Hepatocyte (in vitro differentiated cells): Measurements from ENCODE around the gene HTT. TPM values are rescaled to one million over a fixed set of nuclear protein-coding genes. Genes with fewer than 3 reads are reported as not detected.

Source experiments
- DNase-seq: peaks from one replicate; pipeline ENCODE4 v3.0.0-alpha.2; 2016; ENCODE audit warnings: low spot score
- H2AFZ ChIP-seq: fragments of 200-600 bp; sonication (generic); 2 replicates; pipeline ENCODE4 v1.6.0; 2016; ENCODE audit warnings: antibody characterized with exemption, mild to moderate bottlenecking
- H3K27ac ChIP-seq: fragments of 200-600 bp; sonication (generic); 2 replicates; pipeline ENCODE4 v1.5.1; 2016; ENCODE audit warnings: mild to moderate bottlenecking
- H3K27me3 ChIP-seq: fragments of 200-600 bp; sonication (generic); 2 replicates; pipeline ENCODE4 v1.6.1; 2016
- H3K36me3 ChIP-seq: fragments of 200-600 bp; sonication (generic); replicated peaks from 2 replicates; pipeline ENCODE4 v1.5.1; 2016; ENCODE audit warnings: low read depth; ENCODE audit not compliant: insufficient read depth
- H3K4me1 ChIP-seq: fragments of 200-600 bp; sonication (generic); 2 replicates; pipeline ENCODE4 v1.5.1; 2016; ENCODE audit warnings: mild to moderate bottlenecking, moderate library complexity; ENCODE audit not compliant: insufficient read depth
- H3K4me2 ChIP-seq: fragments of 200-600 bp; sonication (generic); 2 replicates; pipeline ENCODE4 v1.6.0; 2016
- H3K4me3 ChIP-seq: fragments of 200-600 bp; sonication (generic); 2 replicates; pipeline ENCODE4 v1.5.1; 2016; ENCODE audit warnings: mild to moderate bottlenecking
- H3K79me2 ChIP-seq: fragments of 200-600 bp; sonication (generic); 2 replicates; pipeline ENCODE4 v1.6.0; 2017; ENCODE audit warnings: mild to moderate bottlenecking
- H3K9me2 ChIP-seq: fragments of 200-600 bp; sonication (generic); replicated peaks from 2 replicates; pipeline ENCODE4 v1.6.0; 2017; ENCODE audit warnings: mild to moderate bottlenecking; ENCODE audit not compliant: insufficient read depth
- H3K9me3 ChIP-seq: fragments of 200-600 bp; sonication (generic); 2 replicates; pipeline ENCODE4 v1.5.1; 2016; ENCODE audit warnings: low read depth, mild to moderate bottlenecking
- H4K20me1 ChIP-seq: fragments of 200-600 bp; sonication (generic); 2 replicates; pipeline ENCODE4 v1.6.0; 2016; ENCODE audit warnings: mild to moderate bottlenecking; ENCODE audit not compliant: insufficient read depth, poor library complexity, severe bottlenecking
- EZH2 ChIP-seq: fragments of 200-600 bp; sonication (generic); IDR thresholded peaks from 2 replicates; pipeline ENCODE4 v1.6.1; 2016; ENCODE audit warnings: antibody characterized with exemption, mild to moderate bottlenecking, borderline replicate concordance
- EZH2phosphoT487 ChIP-seq: fragments of 200-600 bp; sonication (generic); IDR thresholded peaks from one replicate; pipeline ENCODE4 v1.6.1; 2018; ENCODE audit warnings: antibody characterized with exemption, mild to moderate bottlenecking, low read depth, moderate library complexity; ENCODE audit not compliant: unreplicated experiment, severe bottlenecking
- WGBS: methylation state at CpG from one replicate; pipeline ENCODE4 v1.1.6; 2016; ENCODE audit warnings: low lambda C conversion rate; ENCODE audit errors: missing lambda C conversion rate; 5-methylcytosine and 5-hydroxymethylcytosine counted together
- polyA plus RNA-seq: library from polyadenylated mRNA; unstranded; fragments of >200 nt; fragmentation: Nextera tagmentation; extraction: Ambion mirVana; gene quantifications from 2 replicates; pipeline ENCODE4 v1.2.1, GENCODE V29; 2016
- total RNA-seq: library from RNA; depleted of rRNA; stranded (reverse); fragments of >200 nt; gene quantifications from 2 replicates; pipeline ENCODE4 v1.2.3, GENCODE V29; 2014
- TF ChIP-seq, protein P1 (sequence below): fragments of 200-600 bp; sonication (generic); IDR thresholded peaks from 2 replicates; pipeline ENCODE4 v1.5.1; 2016; ENCODE audit warnings: antibody characterized with exemption, mild to moderate bottlenecking; ENCODE audit not compliant: poor library complexity

The HTT gene
- total and polyA plus RNA-seq, 2 experiments from 2014 or later, result 12.4 to 33.9 TPM

- Histone ChIP-seq H2AFZ (no peak overlapping the region), H3K4me1 (no peaks in the 10 kb centered on the region), H3K27ac (no peak overlapping the region), H3K9me3 (no peaks in the 10 kb centered on the region), H3K36me3 (no peaks in the 10 kb centered on the region), H3K4me3 (no peak overlapping the region), H3K4me2 (no peak overlapping the region), H3K27me3 (no peaks in the 10 kb centered on the region), H3K9me2 (no peaks in the 10 kb centered on the region), H4K20me1 (no peaks in the 10 kb centered on the region), H3K79me2 (no peaks in the 10 kb centered on the region)
- DNase-seq, result no peak
- WGBS, result 92% methylated on average over 5 of the region's 6 CpGs
- TF ChIP-seq EZH2, result no peak
- TF ChIP-seq, protein P1, sequence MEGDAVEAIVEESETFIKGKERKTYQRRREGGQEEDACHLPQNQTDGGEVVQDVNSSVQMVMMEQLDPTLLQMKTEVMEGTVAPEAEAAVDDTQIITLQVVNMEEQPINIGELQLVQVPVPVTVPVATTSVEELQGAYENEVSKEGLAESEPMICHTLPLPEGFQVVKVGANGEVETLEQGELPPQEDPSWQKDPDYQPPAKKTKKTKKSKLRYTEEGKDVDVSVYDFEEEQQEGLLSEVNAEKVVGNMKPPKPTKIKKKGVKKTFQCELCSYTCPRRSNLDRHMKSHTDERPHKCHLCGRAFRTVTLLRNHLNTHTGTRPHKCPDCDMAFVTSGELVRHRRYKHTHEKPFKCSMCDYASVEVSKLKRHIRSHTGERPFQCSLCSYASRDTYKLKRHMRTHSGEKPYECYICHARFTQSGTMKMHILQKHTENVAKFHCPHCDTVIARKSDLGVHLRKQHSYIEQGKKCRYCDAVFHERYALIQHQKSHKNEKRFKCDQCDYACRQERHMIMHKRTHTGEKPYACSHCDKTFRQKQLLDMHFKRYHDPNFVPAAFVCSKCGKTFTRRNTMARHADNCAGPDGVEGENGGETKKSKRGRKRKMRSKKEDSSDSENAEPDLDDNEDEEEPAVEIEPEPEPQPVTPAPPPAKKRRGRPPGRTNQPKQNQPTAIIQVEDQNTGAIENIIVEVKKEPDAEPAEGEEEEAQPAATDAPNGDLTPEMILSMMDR, result no peak
These were observed 209.0 kb downstream of the HTT start for GRCh38 chr4:3283483-3283882.

DNA sequence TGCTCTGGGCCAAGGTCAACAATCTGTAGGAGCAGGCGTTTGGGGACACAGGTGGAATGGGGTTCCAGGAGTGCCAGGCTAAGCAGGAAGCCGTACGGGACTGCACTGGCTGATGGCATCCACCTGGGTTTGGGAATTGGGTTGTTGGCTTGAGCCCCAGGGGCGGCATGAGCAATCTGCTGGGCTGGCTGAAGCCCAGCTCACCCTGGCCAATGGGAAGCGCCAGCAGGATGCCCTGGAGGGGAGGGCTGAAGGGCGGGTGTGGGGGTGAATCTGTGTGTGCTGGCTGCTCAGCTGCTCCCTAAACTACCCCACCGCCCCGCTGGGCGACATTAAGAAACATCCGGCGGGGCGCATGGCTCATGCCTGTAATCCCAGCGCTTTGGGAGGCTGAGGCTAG, 209.4 kb downstream of the HTT start:
- DNase-seq, result no peak
- no peak overlapping the region for H3K4me2 ChIP-seq

DNA sequence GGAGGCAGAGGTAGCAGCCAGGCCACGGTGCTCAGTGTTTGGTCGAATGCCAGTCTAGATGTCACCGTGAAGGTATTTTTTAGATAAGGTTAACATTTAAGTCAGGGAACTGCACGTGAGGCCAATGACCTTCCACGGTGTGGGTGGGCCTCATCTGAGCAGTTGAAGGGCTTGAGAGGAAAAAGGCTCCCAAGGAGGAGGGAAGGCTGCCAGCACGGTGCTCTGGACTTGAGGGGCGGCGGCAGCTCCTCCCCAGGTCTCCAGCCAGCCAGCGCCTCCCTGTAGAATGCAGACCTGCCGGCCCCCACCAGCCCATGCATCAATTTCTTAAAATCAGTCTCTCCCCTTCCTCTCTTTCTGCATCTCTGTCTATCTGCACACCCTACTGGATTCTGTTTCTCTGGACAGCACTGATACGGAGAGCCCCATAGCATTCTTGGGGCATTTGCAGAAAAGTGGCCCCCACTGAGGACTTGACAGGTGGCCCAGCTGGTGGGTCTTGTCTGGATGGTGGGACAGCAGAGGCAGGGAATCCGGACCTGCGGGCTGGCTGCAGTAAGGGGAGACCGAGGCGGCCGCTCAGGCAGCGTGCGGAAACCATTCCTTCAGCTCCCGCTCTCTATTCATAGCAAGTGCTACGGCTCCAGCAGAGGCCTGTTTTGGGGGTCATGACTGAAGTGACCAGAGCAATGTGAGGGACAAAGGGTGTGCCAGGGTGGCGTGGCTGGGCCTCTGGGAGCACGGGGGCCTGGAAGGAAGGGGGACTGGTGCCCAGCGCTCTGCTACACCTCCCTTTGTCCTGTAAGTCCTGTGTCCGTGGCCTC, 210.5 kb downstream of the HTT start:
- Histone ChIP-seq H4K20me1 (no peaks in the 10 kb centered on the region), H3K79me2 (no peaks in the 10 kb centered on the region), H3K4me3 (no peak overlapping the region), H3K4me2 (no peak overlapping the region), H3K9me2 (no peaks in the 10 kb centered on the region), H3K27me3 (no peaks in the 10 kb centered on the region), H3K36me3 (no peaks in the 10 kb centered on the region), H2AFZ (no peak overlapping the region), H3K4me1 (no peaks in the 10 kb centered on the region), H3K9me3 (no peaks in the 10 kb centered on the region), H3K27ac (no peak overlapping the region)
- TF ChIP-seq, protein P1, result no peak
- TF ChIP-seq EZH2 (no peak), EZH2phosphoT487 (no peak)
- no peak for DNase-seq
- 97% methylated on average over 24 of the region's 24 CpGs for WGBS

More for the DNA sequence above, 209.4 kb downstream of the HTT start:
- 87% methylated on average over 11 of the region's 13 CpGs for WGBS
- H2AFZ ChIP-seq, result no peak overlapping the region
- H3K27ac ChIP-seq, result no peak overlapping the region
- H3K9me2 ChIP-seq, result no peaks in the 10 kb centered on the region
- TF ChIP-seq EZH2phosphoT487 (no peak), EZH2 (no peak)
- TF ChIP-seq, protein P1, result no peak
- no peak overlapping the region for H3K4me3 ChIP-seq
- H3K36me3 ChIP-seq, result no peaks in the 10 kb centered on the region
- no peaks in the 10 kb centered on the region for H3K4me1 ChIP-seq
- H3K79me2 ChIP-seq, result no peaks in the 10 kb centered on the region
- H3K9me3 ChIP-seq, result no peaks in the 10 kb centered on the region
- no peaks in the 10 kb centered on the region for H4K20me1 ChIP-seq
- H3K27me3 ChIP-seq, result no peaks in the 10 kb centered on the region
